Ramos (cell line): ENCODE data around the gene PLEKHM3.

Experiments used
- in situ Hi-C: fragments of 300-500 bp; cut with MboI; formaldehyde crosslinking; loops from one replicate; pipeline ENCODE4 v1.14.3; 2022; ENCODE audit warnings: low sequenced_read_pairs; ENCODE audit not compliant: unreplicated experiment

The PLEKHM3 gene

GRCh38 chr2:207779523-207779922, 245.8 kb downstream of the PLEKHM3 start:
- in situ Hi-C loops: no loop called here

GRCh38 chr2:207778298-207778882, 246.9 kb downstream of the PLEKHM3 start:
- in situ Hi-C loops: no loop called here

- in situ Hi-C loops: no loop called here
These were observed 248.2 kb downstream of the PLEKHM3 start for GRCh38 chr2:207777124-207777523.

GRCh38 chr2:207775473-207775872, 249.9 kb downstream of the PLEKHM3 start:
- in situ Hi-C loops: no loop called here

- in situ Hi-C loops: no loop called here
These were observed 252.5 kb downstream of the PLEKHM3 start for GRCh38 chr2:207772844-207773205.

GRCh38 chr2:207772081-207772843, 253.1 kb downstream of the PLEKHM3 start:
- in situ Hi-C loops: no loop called here

- in situ Hi-C loops: no loop called here
These were observed 253.9 kb downstream of the PLEKHM3 start for GRCh38 chr2:207771421-207771820.
